Measurements from ENCODE around the gene SYT15. TPM values are rescaled to one million over a fixed set of nuclear protein-coding genes. Genes with fewer than 3 reads are reported as not detected.
A peak's percentile ranks its signal among the peaks of the same experiment; 100 is the strongest.

The SYT15 gene
- total and polyA plus RNA-seq, 2 of the 4 experiments (the other 2 are of a cell fraction) = 0.54 to 0.68 TPM

GRCh38 chr10:46534828-46535524 is 44.0 kb upstream of the SYT15 start:
- dilution Hi-C loops (cut with HindIII; ENCODE audit: low sequenced_read_pairs, unreplicated experiment) = no loop called here
- TF ChIP-seq USF2 (IDR thresholded peaks at IDR 0.05; ENCODE audit: low read depth, low read length) (no peak), CEBPB (IDR thresholded peaks at IDR 0.05; ENCODE audit: low read depth, low read length) (no peak), MAZ (IDR thresholded peaks at IDR 0.05; ENCODE audit: borderline replicate concordance, low read depth, low read length) (no peak), RCOR1 (IDR thresholded peaks at IDR 0.05; ENCODE audit: insufficient replicate concordance, low read length) (no peak), CTCF (conservative IDR thresholded peaks at IDR 0.05; ENCODE audit: low read depth, low read length) (no peak), MXI1 (IDR thresholded peaks at IDR 0.05; ENCODE audit: borderline replicate concordance, low read depth, low read length) (no peak), SMC3 (IDR thresholded peaks at IDR 0.05; ENCODE audit: low read depth, low read length) (no peak), POLR2A (IDR thresholded peaks at IDR 0.05; ENCODE audit: low read depth, low read length) (no peak), CHD1 (IDR thresholded peaks at IDR 0.05; ENCODE audit: low read depth, low read length) (no peak), ELK1 (IDR thresholded peaks at IDR 0.05; ENCODE audit: borderline replicate concordance, low read depth, low read length) (no peak), RAD21 (IDR thresholded peaks at IDR 0.05; ENCODE audit: low read length) (no peak), BHLHE40 (IDR thresholded peaks at IDR 0.05; ENCODE audit: low read depth, low read length) (no peak), NFE2L2 (IDR thresholded peaks at IDR 0.05; ENCODE audit: low read depth, low read length) (no peak), MAFK (IDR thresholded peaks at IDR 0.05; ENCODE audit: low read depth, low read length) (no peak), RFX5 (IDR thresholded peaks at IDR 0.05; ENCODE audit: low read depth, low read length) (no peak)

More at GRCh38 chr10:46534828-46535524, 44.0 kb upstream of the SYT15 start:
- H2AFZ ChIP-seq (replicated peaks; ENCODE audit: low read length, poor library complexity) = peak overlapping the region; percentile 69
- H2BK120ac ChIP-seq (ENCODE audit: low read depth, low read length) = peak overlapping the region; percentile 69
- peak overlapping the region; percentile 69 for H4K91ac ChIP-seq (ENCODE audit: insufficient read depth, low read depth, low read length)
- H3K27ac ChIP-seq (ENCODE audit: insufficient read depth, low read length) = no peak overlapping the region
- peaks cover 9% of the 10 kb centered on the region for H3K4me1 ChIP-seq (ENCODE audit: control insufficient read depth, insufficient read depth, low read length)
- H4K20me1 ChIP-seq (ENCODE audit: insufficient read depth, low read length) = no peaks in the 10 kb centered on the region
- DNase-seq (no peak), ATAC-seq (ENCODE audit: low read depth) (peak; percentile 21; the same call in 1 of the 2 replicates)
- no TSS peak for BruUV-seq (replicated peaks)
- no peak overlapping the region for H3K56ac ChIP-seq (ENCODE audit: extremely low read depth, insufficient read depth, low read length)
- H4K5ac ChIP-seq (ENCODE audit: low read depth, low read length) = peak overlapping the region; percentile 23; the same call in 1 of the 2 replicates
- H3K9me3 ChIP-seq (ENCODE audit: control insufficient read depth, insufficient read depth, low read length) = no peaks in the 10 kb centered on the region
- H3K4me2 ChIP-seq (ENCODE audit: low read depth, low read length) = no peak overlapping the region
- H4K8ac ChIP-seq (ENCODE audit: low read depth in 2 of 2, low read length in 2 of 2) = peak overlapping the region; percentile 10 to 33; a peak in 2 of 4 replicates
- no peaks in the 10 kb centered on the region for H3K36me3 ChIP-seq (ENCODE audit: control insufficient read depth, insufficient read depth, low read length)
- H3K4me3 ChIP-seq (ENCODE audit: insufficient read depth, low read depth, low read length) = no peak overlapping the region
- H2BK20ac ChIP-seq (ENCODE audit: low read depth, low read length) = peak overlapping the region; percentile 78
- peak overlapping the region; percentile 18; the same call in 1 of the 2 replicates for H3K23ac ChIP-seq (ENCODE audit: low read depth, low read length)
- peak overlapping the region; percentile 67 for H3K4ac ChIP-seq (ENCODE audit: low read depth, low read length)
- POLR2A ChIA-PET (ENCODE audit: unreplicated experiment) = no interaction called here
- peak overlapping the region; percentile 47; the same call in 1 of the 2 replicates for H2AK5ac ChIP-seq (ENCODE audit: low read depth, low read length)
- peak overlapping the region; percentile 42 for H3K18ac ChIP-seq (ENCODE audit: low read depth, low read length)
- H3K14ac ChIP-seq (replicated peaks; ENCODE audit: low read depth, low read length) = peak overlapping the region; percentile 73
- WGBS, 2 experiments (ENCODE audit: extremely low coverage in 2 of 2, insufficient read length in 1 of 2) = 63% methylated on average over 6 of the region's 6 CpGs; no CpG with 5 or more reads in 1 of the 2 experiments
- H2AK9ac ChIP-seq (replicated peaks; ENCODE audit: low read depth, low read length, poor library complexity) = no peak overlapping the region
- no peaks in the 10 kb centered on the region for H3K27me3 ChIP-seq (ENCODE audit: control insufficient read depth, insufficient read depth, low read length)
- H3K9ac ChIP-seq (ENCODE audit: low read depth, low read length) = no peak overlapping the region
- H2BK5ac ChIP-seq (ENCODE audit: low read depth, low read length, poor library complexity, severe bottlenecking) = no peak overlapping the region
- H2BK15ac ChIP-seq (ENCODE audit: low read depth, low read length) = peak overlapping the region; percentile 0; the same call in 1 of the 3 replicates
- no peaks in the 10 kb centered on the region for H3K79me1 ChIP-seq (ENCODE audit: low read depth in 1 of 2, low read length in 2 of 2)
- H3K9me1 ChIP-seq (ENCODE audit: insufficient read depth, low read length) = peaks cover 9% of the 10 kb centered on the region
- CTCF ChIA-PET = no interaction called here
- intact Hi-C loops (cut with micrococcal nuclease) (no loop called here), in situ Hi-C loops (cut with MboI; ENCODE audit: low sequenced_read_pairs) (loop anchor here (25.0 kb wide), 2 partner anchors 877 to 1548 kb away; partner anchors contain the start of gene DEPP1)

Data from IMR-90 (cell line).